Raji (cell line): ENCODE results near the gene MGST3.

Experiments used
- POLR2A ChIP-seq: IDR thresholded peaks from 2 replicates; pipeline ENCODE4 v1.6.1; 2011; ENCODE audit warnings: low read depth, low read length, control low read depth; ENCODE audit not compliant: insufficient read depth

Gene MGST3

GRCh38 chr1:165699577-165699976 is 68.5 kb downstream of the MGST3 start:
- TF ChIP-seq POLR2A: no peak

- TF ChIP-seq POLR2A: no peak
These were observed 72.6 kb downstream of the MGST3 start for GRCh38 chr1:165703648-165704047.
